Stomach (tissue), 9 donors: ENCODE measurements around the gene FAM110A. TPM values are rescaled to one million over a fixed set of nuclear protein-coding genes. Genes with fewer than 3 reads are reported as not detected.

ENCODE experiments used
- DNase-seq, 2 donors: peaks; one replicate each; pipeline versions ENCODE4 v3.0.0 to v3.0.0-alpha.2; 2013 to 2019
- H3K27ac ChIP-seq, 5 donors: fragments of 200-600 bp in 4 of 5; sonication (generic) in 4 of 5; one replicate each; pipeline ENCODE4 v1.5.1; 2013 to 2019; ENCODE audit warnings: mild to moderate bottlenecking in 1 of 5, moderate library complexity in 1 of 5
- H3K27me3 ChIP-seq, 3 donors: fragments of 200-600 bp; sonication (generic); one replicate each; pipeline ENCODE4 v1.5.1; 2017 to 2019; ENCODE audit warnings: mixed run types in 1 of 3
- H3K36me3 ChIP-seq, 4 donors: fragments of 200-600 bp; sonication (generic); 1 replicate in 3 of 4; 2 replicates in 1 of 4; pipeline ENCODE4 v1.5.1; 2016 to 2019
- H3K4me1 ChIP-seq, 4 donors: fragments of 200-600 bp; sonication (generic); one replicate each; pipeline ENCODE4 v1.5.1; 2016 to 2019
- H3K4me3 ChIP-seq, 4 donors: fragments of 200-600 bp; sonication (generic) in 3 of 4; one replicate each; pipeline ENCODE4 v1.5.1; 2016 to 2019; ENCODE audit warnings: mild to moderate bottlenecking in 1 of 4
- H3K9me3 ChIP-seq, 4 donors: fragments of 200-600 bp; sonication (generic); one replicate each; pipeline ENCODE4 v1.5.1; 2016 to 2019
- CTCF ChIP-seq, 7 experiments: fragments of 450-650 bp in 4 of 7; fragments of 200-600 bp in 3 of 7; sonication (generic) in 3 of 7; IDR thresholded peaks; one replicate each; pipeline ENCODE4 v1.5.1; 2016 to 2019; ENCODE audit warnings: antibody characterized with exemption in 7 of 7, control low read depth in 2 of 7, mild to moderate bottlenecking in 1 of 7
- EP300 ChIP-seq: sonication (generic); formaldehyde crosslinking; IDR thresholded peaks from one replicate; pipeline ENCODE4 v1.6.1; 2017; ENCODE audit warnings: antibody characterized with exemption
- POLR2A ChIP-seq, 4 donors: fragments of 450-650 bp; IDR thresholded peaks; one replicate each; pipeline ENCODE4 v1.6.1; 2016; ENCODE audit warnings: antibody characterized with exemption in 4 of 4, control low read depth in 2 of 4, mild to moderate bottlenecking in 1 of 4, moderate library complexity in 1 of 4
- POLR2AphosphoS5 ChIP-seq, 3 donors: sonication (generic); formaldehyde crosslinking; IDR thresholded peaks; one replicate each; pipeline ENCODE4 v1.6.1; 2016; ENCODE audit warnings: antibody characterized with exemption in 3 of 3
- WGBS, 5 donors: extraction: QIAGEN DNeasy Blood & Tissue Kit in 3 of 5; methylation state at CpG; one replicate each; pipeline versions ENCODE4 v1.1.5 to v1.1.7; 2013 to 2018; 5-methylcytosine and 5-hydroxymethylcytosine counted together
- intact Hi-C: fragments of 100-400 bp; cut with DNase I; formaldehyde crosslinking; loops from one replicate; pipeline ENCODE4 v1.15.1; 2023; ENCODE audit warnings: low total_unique reads
- polyA plus RNA-seq, 3 donors: library from polyadenylated mRNA; stranded (reverse); fragments of 200-250 nt; gene quantifications; one replicate each; pipeline ENCODE4 v1.2.3, GENCODE V29; 2013
- total RNA-seq, 5 donors: library from RNA; depleted of rRNA; stranded (reverse); fragments of >200 nt; gene quantifications; one replicate each; pipeline versions ENCODE4 v1.1.0 to v1.2.3, GENCODE V29; 2014 to 2016
- donor health status: healthy with polysubstance abuse.
- donor health status: Bipolar disorder and iron deficiency.
- donor health status: healthy.

Gene FAM110A
- total and polyA plus RNA-seq, 8 donors = 0.58 to 17.6 (median 3.8) TPM

DNA sequence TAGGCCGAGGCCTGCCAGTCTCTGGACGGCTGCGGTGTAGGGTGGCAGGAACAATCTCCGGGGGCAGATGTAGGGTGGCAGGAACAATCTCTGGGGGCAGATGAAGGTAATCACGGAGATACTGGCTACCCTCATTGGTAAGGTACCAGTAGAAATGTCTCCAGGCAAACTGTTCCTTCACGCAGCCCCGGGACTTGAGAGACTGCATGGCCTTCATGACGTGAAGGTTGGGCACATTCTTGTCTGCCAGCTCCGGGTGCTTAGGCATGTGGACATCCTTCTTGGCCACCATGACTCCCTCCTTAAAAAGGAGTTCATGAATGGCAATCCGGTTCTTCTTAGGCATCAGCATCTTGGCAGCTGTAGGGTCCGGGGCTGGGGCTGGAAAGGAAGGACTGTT is 6.1 kb downstream of the FAM110A start:
- Histone ChIP-seq H3K27me3 (peaks cover 0 to 27% (median 11%) of the 10 kb centered on the region in 3 donors), H3K27ac (no peak overlapping the region), H3K9me3 (peaks cover 0 to 5% (median 0%) of the 10 kb centered on the region in 4 donors), H3K4me1 (peaks cover 36 to 67% (median 49%) of the 10 kb centered on the region in 4 donors), H3K36me3 (no peaks in the 10 kb centered on the region), H3K4me3 (no peak overlapping the region)
- no peak for TF ChIP-seq POLR2A (IDR thresholded peaks at IDR 0.05)
- TF ChIP-seq POLR2AphosphoS5 (IDR thresholded peaks at IDR 0.05) = no peak
- no peak for TF ChIP-seq EP300
- TF ChIP-seq CTCF (IDR thresholded peaks at IDR 0.05) = no peak
- intact Hi-C loops = no loop called here
- 88 to 93% (median 91%) methylated on average over 11 of the region's 11 CpGs for WGBS, 5 donors
- DNase-seq = no peak

DNA sequence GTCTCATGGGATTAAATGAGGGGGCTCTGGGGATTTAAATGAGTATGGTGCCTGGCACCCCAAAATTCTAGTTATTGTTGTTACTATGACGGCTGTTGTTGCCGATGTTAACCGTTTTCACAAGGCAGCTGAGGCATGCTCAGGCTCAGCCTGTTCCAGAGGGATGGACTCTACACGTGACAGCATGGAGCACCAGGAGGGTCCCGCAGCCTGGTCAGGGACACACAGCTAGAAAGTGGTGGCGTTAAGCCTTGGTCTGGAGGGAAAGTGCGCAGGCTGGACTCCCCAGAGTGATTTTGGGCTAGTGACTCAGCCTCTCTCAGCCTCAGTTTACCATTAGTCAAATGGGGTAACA is 7.0 kb downstream of the FAM110A start:
- no peak for DNase-seq
- peaks cover 0 to 27% (median 11%) of the 10 kb centered on the region in 3 donors for H3K27me3 ChIP-seq
- peaks cover 36 to 67% (median 51%) of the 10 kb centered on the region in 4 donors for H3K4me1 ChIP-seq
- intact Hi-C loops = no loop called here
- peaks cover 0 to 5% (median 0%) of the 10 kb centered on the region in 4 donors for H3K36me3 ChIP-seq
- H3K27ac ChIP-seq = no peak overlapping the region
- peak overlapping the region in 1 of 4 donors; percentile 69 for H3K4me3 ChIP-seq
- WGBS, 5 donors = 88 to 95% (median 92%) methylated on average over 7 of the region's 7 CpGs
- peaks cover 0 to 5% (median 0%) of the 10 kb centered on the region in 4 donors for H3K9me3 ChIP-seq
- TF ChIP-seq CTCF (IDR thresholded peaks at IDR 0.05) = no peak
- TF ChIP-seq EP300 = no peak
- TF ChIP-seq POLR2AphosphoS5 (IDR thresholded peaks at IDR 0.05) = no peak
- no peak for TF ChIP-seq POLR2A (IDR thresholded peaks at IDR 0.05)

DNA sequence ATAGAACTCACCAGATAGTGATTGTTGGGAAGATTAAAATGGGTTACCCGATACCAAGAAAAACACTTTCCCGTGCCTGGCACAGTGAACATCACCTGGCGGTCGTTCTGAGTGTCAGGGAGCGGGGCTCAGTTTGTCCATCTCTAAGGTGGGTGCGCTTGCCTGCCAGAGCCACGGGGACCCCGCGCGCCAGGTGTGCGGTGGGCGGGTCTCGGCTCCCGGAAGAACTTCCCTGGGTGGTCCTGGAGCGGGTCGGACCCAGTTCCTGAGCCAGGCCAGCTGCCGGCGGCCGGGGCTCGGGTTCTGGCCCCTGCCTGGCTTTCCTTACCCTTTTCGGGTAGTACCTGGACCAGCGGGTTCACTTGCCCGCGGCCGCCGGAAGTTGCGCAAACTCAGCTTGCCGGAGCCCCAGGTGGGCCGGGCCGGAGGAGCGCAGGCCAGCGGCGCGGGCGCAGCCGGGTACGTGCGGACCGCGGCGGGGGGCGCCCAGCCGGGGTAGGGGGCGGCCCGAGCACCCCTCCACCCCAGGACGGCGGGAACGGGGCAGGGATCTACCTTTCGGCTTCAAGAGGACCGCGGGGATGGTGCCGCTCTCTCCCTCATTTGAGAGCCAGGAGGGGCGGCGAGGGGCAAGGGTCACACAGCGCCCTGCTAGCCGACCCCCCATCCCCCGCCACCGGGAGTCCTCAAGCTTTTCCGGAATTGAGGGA is 7.5 kb downstream of the FAM110A start:
- intact Hi-C loops = no loop called here
- Histone ChIP-seq H3K27ac (peak overlapping the region in 4 of 5 donors; percentile 30 to 67 (median 62)), H3K27me3 (peaks cover 0 to 27% (median 11%) of the 10 kb centered on the region in 3 donors), H3K36me3 (peaks cover 0 to 10% (median 0%) of the 10 kb centered on the region in 4 donors), H3K9me3 (peaks cover 0 to 5% (median 0%) of the 10 kb centered on the region in 4 donors), H3K4me3 (peak overlapping the region; percentile 39 to 69 (median 56)), H3K4me1 (peaks cover 34 to 67% (median 54%) of the 10 kb centered on the region in 4 donors)
- 13 to 42% (median 19%) methylated on average over 16 to 59 of the region's 59 CpGs for WGBS, 5 donors
- TF ChIP-seq EP300 = no peak
- TF ChIP-seq POLR2AphosphoS5 (IDR thresholded peaks at IDR 0.05) = no peak
- peak; percentile 70 to 78 for DNase-seq

GRCh38 chr20:841568-842546 is 8.3 kb downstream of the FAM110A start:
- H3K27me3 ChIP-seq = peaks cover 0 to 27% (median 11%) of the 10 kb centered on the region in 3 donors
- peak overlapping the region; percentile 30 to 67 (median 57) for H3K27ac ChIP-seq
- intact Hi-C loops = no loop called here
- H3K9me3 ChIP-seq = peaks cover 0 to 5% (median 0%) of the 10 kb centered on the region in 4 donors
- 14 to 32% (median 21%) methylated on average over 36 to 62 of the region's 62 CpGs for WGBS, 5 donors
- H3K36me3 ChIP-seq = peaks cover 0 to 10% (median 0%) of the 10 kb centered on the region in 4 donors
- peak overlapping the region; percentile 39 to 69 (median 56) for H3K4me3 ChIP-seq
- TF ChIP-seq POLR2AphosphoS5 (IDR thresholded peaks at IDR 0.05) = peak in 2 of 3 donors; percentile 19 to 26
- TF ChIP-seq CTCF (IDR thresholded peaks at IDR 0.05) = no peak
- H3K4me1 ChIP-seq = peaks cover 34 to 67% (median 57%) of the 10 kb centered on the region in 4 donors
- DNase-seq = peak; percentile 79 to 81
